ENCODE data around the gene JMJD7.

DNA sequence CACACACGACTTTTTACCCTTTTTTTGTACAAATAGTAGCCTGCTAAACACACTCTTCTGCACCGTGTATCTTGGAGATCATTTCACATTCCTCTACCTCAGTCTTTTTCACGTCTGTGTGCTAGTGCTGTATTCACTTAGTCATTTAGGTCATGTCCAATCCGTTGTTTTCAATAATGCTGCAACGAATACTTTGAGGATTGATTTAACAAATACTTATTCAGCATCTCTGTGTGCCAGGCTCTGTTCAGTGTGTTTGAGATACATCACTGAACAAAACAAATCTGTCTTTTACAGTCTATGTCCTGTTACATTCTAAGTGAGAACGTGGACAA lies 882 bp downstream of the JMJD7 start:
- peak in 1 of 2 donors; percentile 7 for TF ChIP-seq POLR2A (IDR thresholded peaks at IDR 0.05)
- TF ChIP-seq, protein P1, sequence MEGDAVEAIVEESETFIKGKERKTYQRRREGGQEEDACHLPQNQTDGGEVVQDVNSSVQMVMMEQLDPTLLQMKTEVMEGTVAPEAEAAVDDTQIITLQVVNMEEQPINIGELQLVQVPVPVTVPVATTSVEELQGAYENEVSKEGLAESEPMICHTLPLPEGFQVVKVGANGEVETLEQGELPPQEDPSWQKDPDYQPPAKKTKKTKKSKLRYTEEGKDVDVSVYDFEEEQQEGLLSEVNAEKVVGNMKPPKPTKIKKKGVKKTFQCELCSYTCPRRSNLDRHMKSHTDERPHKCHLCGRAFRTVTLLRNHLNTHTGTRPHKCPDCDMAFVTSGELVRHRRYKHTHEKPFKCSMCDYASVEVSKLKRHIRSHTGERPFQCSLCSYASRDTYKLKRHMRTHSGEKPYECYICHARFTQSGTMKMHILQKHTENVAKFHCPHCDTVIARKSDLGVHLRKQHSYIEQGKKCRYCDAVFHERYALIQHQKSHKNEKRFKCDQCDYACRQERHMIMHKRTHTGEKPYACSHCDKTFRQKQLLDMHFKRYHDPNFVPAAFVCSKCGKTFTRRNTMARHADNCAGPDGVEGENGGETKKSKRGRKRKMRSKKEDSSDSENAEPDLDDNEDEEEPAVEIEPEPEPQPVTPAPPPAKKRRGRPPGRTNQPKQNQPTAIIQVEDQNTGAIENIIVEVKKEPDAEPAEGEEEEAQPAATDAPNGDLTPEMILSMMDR (IDR thresholded peaks at IDR 0.05), result no peak
